Liver (tissue), 9 donors: ENCODE data around the gene DNAJA3. TPM values are rescaled to one million over a fixed set of nuclear protein-coding genes. Genes with fewer than 3 reads are reported as not detected.

Experiments
- DNase-seq: peaks from one replicate; pipeline ENCODE4 v3.0.0-alpha.2; 2017; ENCODE audit warnings: low spot score
- H3K27ac ChIP-seq, 2 donors: one replicate each; pipeline ENCODE4 v1.7.0; 2013; ENCODE audit warnings: inconsistent platforms in 2 of 2, low read length in 2 of 2, control low read depth in 1 of 2, low read depth in 1 of 2, mild to moderate bottlenecking in 1 of 2
- H3K27me3 ChIP-seq, 4 donors: one replicate each; pipeline versions ENCODE4 v1.6.1 to v1.7.0; 2013; ENCODE audit warnings: low read length in 3 of 4, inconsistent platforms in 1 of 4, mild to moderate bottlenecking in 1 of 4, moderate library complexity in 1 of 4; ENCODE audit not compliant: control insufficient read depth in 4 of 4, insufficient read depth in 4 of 4
- H3K36me3 ChIP-seq, 4 donors: one replicate each; pipeline versions ENCODE4 v1.6.1 to v1.7.0; 2013; ENCODE audit warnings: low read length in 3 of 4, mild to moderate bottlenecking in 3 of 4, low read depth in 1 of 4, moderate library complexity in 1 of 4; ENCODE audit not compliant: control insufficient read depth in 4 of 4, insufficient read depth in 3 of 4
- H3K4me1 ChIP-seq, 4 donors: one replicate each; pipeline versions ENCODE4 v1.6.1 to v1.7.0; 2013; ENCODE audit warnings: low read length in 3 of 4, mild to moderate bottlenecking in 3 of 4, moderate library complexity in 1 of 4; ENCODE audit not compliant: control insufficient read depth in 4 of 4, insufficient read depth in 4 of 4
- H3K4me3 ChIP-seq, 3 donors: one replicate each; pipeline versions ENCODE4 v1.6.1 to v1.7.0; 2013; ENCODE audit warnings: low read length in 3 of 3, control low read depth in 1 of 3, low read depth in 1 of 3, mild to moderate bottlenecking in 1 of 3
- H3K9ac ChIP-seq, 2 donors: one replicate each; pipeline ENCODE4 v1.7.0; 2013; ENCODE audit warnings: low read length in 2 of 2, mild to moderate bottlenecking in 2 of 2, moderate library complexity in 2 of 2, control low read depth in 1 of 2, low read depth in 1 of 2
- H3K9me3 ChIP-seq, 4 donors: one replicate each; pipeline versions ENCODE4 v1.6.1 to v1.7.0; 2013; ENCODE audit warnings: low read length in 3 of 4; ENCODE audit not compliant: control insufficient read depth in 4 of 4
- ATF3 ChIP-seq: IDR thresholded peaks from 2 replicates; pipeline ENCODE4 v1.6.1; 2016; ENCODE audit warnings: antibody characterized with exemption
- CTCF ChIP-seq: fragments of 150-350 bp; IDR thresholded peaks from 2 replicates; pipeline ENCODE4 v1.5.1; 2017; ENCODE audit warnings: improper control_type of control experiment, low read depth, low read length; ENCODE audit not compliant: missing input control
- EGR1 ChIP-seq, 2 donors: IDR thresholded peaks; 2 replicates each; pipeline ENCODE4 v1.6.1; 2016 to 2018; ENCODE audit warnings: antibody characterized with exemption in 2 of 2, low read depth in 2 of 2
- FOXA1 ChIP-seq: IDR thresholded peaks from 2 replicates; pipeline ENCODE4 v1.6.1; 2016; ENCODE audit warnings: antibody characterized with exemption
- FOXA2 ChIP-seq: IDR thresholded peaks from 2 replicates; pipeline ENCODE4 v1.6.1; 2016; ENCODE audit warnings: antibody characterized with exemption
- GABPA ChIP-seq, 2 donors: IDR thresholded peaks in 1 of 2; conservative IDR thresholded peaks in 1 of 2; 2 replicates each; pipeline ENCODE4 v1.6.1; 2016; ENCODE audit warnings: antibody characterized with exemption in 2 of 2, mild to moderate bottlenecking in 1 of 2, moderate library complexity in 1 of 2
- HNF4A ChIP-seq, 2 donors: conservative IDR thresholded peaks; 2 replicates each; pipeline ENCODE4 v1.6.1; 2016; ENCODE audit warnings: antibody characterized with exemption in 2 of 2, mild to moderate bottlenecking in 2 of 2
- HNF4G ChIP-seq: IDR thresholded peaks from 2 replicates; pipeline ENCODE4 v1.6.1; 2016; ENCODE audit warnings: antibody characterized with exemption
- JUND ChIP-seq, 2 donors: IDR thresholded peaks; 2 replicates each; pipeline ENCODE4 v1.6.1; 2016; ENCODE audit warnings: antibody characterized with exemption in 2 of 2
- NR2F2 ChIP-seq: IDR thresholded peaks from 2 replicates; pipeline ENCODE4 v1.6.1; 2016; ENCODE audit warnings: antibody characterized with exemption
- RAD21 ChIP-seq, 2 donors: IDR thresholded peaks; 2 replicates each; pipeline ENCODE4 v1.6.1; 2016; ENCODE audit warnings: antibody characterized with exemption in 2 of 2, mild to moderate bottlenecking in 2 of 2
- REST ChIP-seq: IDR thresholded peaks from 2 replicates; pipeline ENCODE4 v1.6.1; 2016; ENCODE audit warnings: antibody characterized with exemption, mild to moderate bottlenecking
- RXRA ChIP-seq, 2 donors: IDR thresholded peaks; 2 replicates each; pipeline ENCODE4 v1.6.1; 2017 to 2018; ENCODE audit warnings: antibody characterized with exemption in 2 of 2, mild to moderate bottlenecking in 1 of 2
- SP1 ChIP-seq: IDR thresholded peaks from 2 replicates; pipeline ENCODE4 v1.6.1; 2018; ENCODE audit warnings: antibody characterized with exemption, mild to moderate bottlenecking
- YY1 ChIP-seq: IDR thresholded peaks from 2 replicates; pipeline ENCODE4 v1.6.1; 2016; ENCODE audit warnings: antibody characterized with exemption, mild to moderate bottlenecking
- WGBS: extraction: QIAGEN DNeasy Blood & Tissue Kit; methylation state at CpG from one replicate; pipeline ENCODE4 v1.1.7; 2013; 5-methylcytosine and 5-hydroxymethylcytosine counted together
- polyA plus RNA-seq, 2 donors: library from polyadenylated mRNA; stranded (reverse) in 1 of 2; unstranded in 1 of 2; fragments of 200-250 nt in 1 of 2; fragments of >200 nt in 1 of 2; fragmentation: Nextera tagmentation in 1 of 2; extraction: Ambion mirVana in 1 of 2; gene quantifications; one replicate each; pipeline versions ENCODE4 v1.2.1 to v1.2.3, GENCODE V29; 2013 to 2015
- total RNA-seq, 2 donors: library from RNA; depleted of rRNA; stranded (reverse); fragments of >200 nt; gene quantifications; one replicate each; pipeline ENCODE4 v1.2.3, GENCODE V29; 2014
- donor health status: healthy.
- donor health status: healthy.
- donor health status: healthy.
- donor health status: healthy.
- donor health status: healthy.

The DNAJA3 gene
- total and polyA plus RNA-seq, 4 donors, result 39.6 to 86.3 (median 65.6) TPM

- Histone ChIP-seq H3K27ac (no peak overlapping the region), H3K4me3 (no peak overlapping the region), H3K9ac (no peak overlapping the region), H3K4me1 (peaks cover 2 to 27% (median 12%) of the 10 kb centered on the region in 4 donors), H3K27me3 (no peaks in the 10 kb centered on the region), H3K9me3 (no peaks in the 10 kb centered on the region), H3K36me3 (peaks cover 0 to 6% (median 4%) of the 10 kb centered on the region in 4 donors)
- TF ChIP-seq FOXA2 (no peak), FOXA1 (no peak), EGR1 (IDR thresholded peaks at IDR 0.05; ENCODE audit: low read depth in 2 of 2) (no peak), SP1 (no peak), RAD21 (IDR thresholded peaks at IDR 0.05) (no peak), ATF3 (no peak), GABPA (IDR thresholded peaks at IDR 0.05 in 1 of 2, conservative IDR thresholded peaks at IDR 0.05 in 1 of 2) (no peak), NR2F2 (no peak), RXRA (IDR thresholded peaks at IDR 0.05) (no peak), YY1 (no peak), HNF4G (no peak), REST (no peak), JUND (IDR thresholded peaks at IDR 0.05) (no peak)
- WGBS, result 97% methylated on average over 8 of the region's 8 CpGs
- no peak for DNase-seq
Observed at GRCh38 chr16:4412159-4412558, 13.5 kb upstream of the DNAJA3 start.

GRCh38 chr16:4412854-4413253 lies 12.8 kb upstream of the DNAJA3 start:
- no peak for TF ChIP-seq CTCF
- no peak for TF ChIP-seq ATF3
- TF ChIP-seq SP1, result no peak
- no peak for TF ChIP-seq RAD21 (IDR thresholded peaks at IDR 0.05)
- TF ChIP-seq RXRA (IDR thresholded peaks at IDR 0.05), result no peak
- no peak for TF ChIP-seq YY1
- TF ChIP-seq FOXA1, result no peak
- TF ChIP-seq HNF4G, result no peak
- TF ChIP-seq FOXA2, result no peak
- no peak for TF ChIP-seq REST
- no peak for TF ChIP-seq HNF4A (conservative IDR thresholded peaks at IDR 0.05)
- no peak for TF ChIP-seq JUND (IDR thresholded peaks at IDR 0.05)
- H3K27me3 ChIP-seq, result no peaks in the 10 kb centered on the region
- peaks cover 2 to 27% (median 12%) of the 10 kb centered on the region in 4 donors for H3K4me1 ChIP-seq
- no peak overlapping the region for H3K9ac ChIP-seq
- H3K4me3 ChIP-seq, result no peak overlapping the region
- over 99% methylated on average over 4 of the region's 4 CpGs for WGBS
- H3K9me3 ChIP-seq, result no peaks in the 10 kb centered on the region
- H3K36me3 ChIP-seq, result peaks cover 0 to 4% (median 0%) of the 10 kb centered on the region in 4 donors
- DNase-seq, result no peak
- no peak overlapping the region for H3K27ac ChIP-seq
